Measurements from ENCODE around the gene CENPA.

DNA sequence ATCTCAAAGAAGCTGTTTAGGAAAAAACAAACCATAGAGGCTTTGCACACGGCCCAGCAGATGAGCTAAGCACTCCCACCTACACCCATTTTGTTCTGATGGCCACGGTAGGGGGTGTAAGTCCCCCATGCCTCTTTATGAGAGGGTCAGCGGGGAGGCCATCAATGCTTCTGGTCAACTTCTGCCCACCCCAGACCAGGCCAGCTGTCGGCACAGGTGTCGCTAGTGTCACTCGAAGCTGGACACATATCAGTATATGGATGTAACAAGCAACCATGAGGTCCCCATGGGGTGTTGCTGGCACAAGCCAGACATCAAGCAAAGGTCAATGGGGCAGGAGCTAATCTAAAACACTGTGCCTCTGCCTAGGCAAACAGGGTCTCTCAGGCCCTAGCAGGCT is 45.5 kb upstream of the CENPA start:
- TF ChIP-seq, protein P1, sequence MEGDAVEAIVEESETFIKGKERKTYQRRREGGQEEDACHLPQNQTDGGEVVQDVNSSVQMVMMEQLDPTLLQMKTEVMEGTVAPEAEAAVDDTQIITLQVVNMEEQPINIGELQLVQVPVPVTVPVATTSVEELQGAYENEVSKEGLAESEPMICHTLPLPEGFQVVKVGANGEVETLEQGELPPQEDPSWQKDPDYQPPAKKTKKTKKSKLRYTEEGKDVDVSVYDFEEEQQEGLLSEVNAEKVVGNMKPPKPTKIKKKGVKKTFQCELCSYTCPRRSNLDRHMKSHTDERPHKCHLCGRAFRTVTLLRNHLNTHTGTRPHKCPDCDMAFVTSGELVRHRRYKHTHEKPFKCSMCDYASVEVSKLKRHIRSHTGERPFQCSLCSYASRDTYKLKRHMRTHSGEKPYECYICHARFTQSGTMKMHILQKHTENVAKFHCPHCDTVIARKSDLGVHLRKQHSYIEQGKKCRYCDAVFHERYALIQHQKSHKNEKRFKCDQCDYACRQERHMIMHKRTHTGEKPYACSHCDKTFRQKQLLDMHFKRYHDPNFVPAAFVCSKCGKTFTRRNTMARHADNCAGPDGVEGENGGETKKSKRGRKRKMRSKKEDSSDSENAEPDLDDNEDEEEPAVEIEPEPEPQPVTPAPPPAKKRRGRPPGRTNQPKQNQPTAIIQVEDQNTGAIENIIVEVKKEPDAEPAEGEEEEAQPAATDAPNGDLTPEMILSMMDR (IDR thresholded peaks at IDR 0.05): no peak
- TF ChIP-seq POLR2AphosphoS5 (IDR thresholded peaks at IDR 0.05) (no peak), POLR2A (IDR thresholded peaks at IDR 0.05; ENCODE audit: low read depth) (no peak)

Measured in esophagus muscularis mucosa (tissue), 3 donors.